Transverse colon (tissue), 4 donors: ENCODE measurements around the gene GRIPAP1. TPM values are rescaled to one million over a fixed set of nuclear protein-coding genes. Genes with fewer than 3 reads are reported as not detected.

Experiments
- DNase-seq: peaks from one replicate; pipeline ENCODE4 v3.0.0-alpha.2; 2019
- H3K27ac ChIP-seq, 4 donors: fragments of 200-600 bp; sonication (generic); 2 replicates each; pipeline ENCODE4 v1.5.1; 2016 to 2018; ENCODE audit warnings: inconsistent platforms in 4 of 4
- H3K27me3 ChIP-seq: fragments of 200-600 bp; sonication (generic); 2 replicates; pipeline ENCODE4 v1.5.1; 2017; ENCODE audit warnings: inconsistent platforms
- H3K36me3 ChIP-seq, 4 donors: fragments of 200-600 bp; sonication (generic); 2 replicates each; pipeline ENCODE4 v1.5.1; 2017 to 2019; ENCODE audit warnings: inconsistent platforms in 4 of 4
- H3K4me1 ChIP-seq, 4 donors: fragments of 200-600 bp; sonication (generic); 2 replicates each; pipeline ENCODE4 v1.5.1; 2017 to 2020; ENCODE audit warnings: inconsistent platforms in 4 of 4
- H3K4me3 ChIP-seq, 4 donors: fragments of 200-600 bp; sonication (generic); 1 replicate in 1 of 4; 2 replicates in 3 of 4; pipeline versions ENCODE4 v1.5.1 to v1.6.1; 2017 to 2019; ENCODE audit warnings: inconsistent platforms in 4 of 4
- H3K9me3 ChIP-seq, 2 donors: fragments of 200-600 bp; sonication (generic); 2 replicates each; pipeline ENCODE4 v1.5.1; 2017 to 2019; ENCODE audit warnings: inconsistent platforms in 2 of 2
- EP300 ChIP-seq: sonication (generic); formaldehyde crosslinking; IDR thresholded peaks from one replicate; pipeline ENCODE4 v1.6.1; 2017; ENCODE audit warnings: antibody characterized with exemption, low read depth
- POLR2A ChIP-seq: fragments of 450-650 bp; IDR thresholded peaks from one replicate; pipeline ENCODE4 v1.6.1; 2016; ENCODE audit warnings: antibody characterized with exemption, mild to moderate bottlenecking, moderate library complexity
- POLR2AphosphoS5 ChIP-seq, 3 donors: sonication (generic); formaldehyde crosslinking; IDR thresholded peaks; one replicate each; pipeline ENCODE4 v1.6.1; 2016; ENCODE audit warnings: antibody characterized with exemption in 3 of 3
- WGBS, 2 donors: methylation state at CpG; one replicate each; pipeline ENCODE4 v1.1.5; 2018; ENCODE audit warnings: low coverage in 1 of 2; 5-methylcytosine and 5-hydroxymethylcytosine counted together
- in situ Hi-C, 4 donors: fragments of 200-750 bp; cut with MboI; loops; one replicate each; pipeline versions ENCODE4 v1.15.0 to v1.15.1; 2017; ENCODE audit warnings: low sequenced_read_pairs in 3 of 4, low pct_ligation_motif_present in 1 of 4, low pct_unique_long_range_greater_than_20kb in 1 of 4
- intact Hi-C: fragments of 100-400 bp; cut with DNase I; formaldehyde crosslinking; loops from one replicate; pipeline ENCODE4 v1.15.1; 2023; ENCODE audit warnings: low total_unique reads
- total RNA-seq, 4 donors: library from RNA; depleted of rRNA; stranded (reverse); fragments of >200 nt; gene quantifications; one replicate each; pipeline ENCODE4 v1.1.0, GENCODE V29; 2016
- TF ChIP-seq, protein P1 (sequence below), 5 experiments: fragments of 200-600 bp in 3 of 5; fragments of 450-650 bp in 2 of 5; sonication (generic) in 3 of 5; IDR thresholded peaks; 1 replicate in 2 of 5; 2 replicates in 3 of 5; pipeline ENCODE4 v1.5.1; 2016 to 2017; ENCODE audit warnings: antibody characterized with exemption in 5 of 5, inconsistent platforms in 3 of 5, mild to moderate bottlenecking in 2 of 5, moderate library complexity in 1 of 5

The GRIPAP1 gene
- total RNA-seq, 4 donors from 2014 or later = 34.8 to 102 (median 52.9) TPM

DNA sequence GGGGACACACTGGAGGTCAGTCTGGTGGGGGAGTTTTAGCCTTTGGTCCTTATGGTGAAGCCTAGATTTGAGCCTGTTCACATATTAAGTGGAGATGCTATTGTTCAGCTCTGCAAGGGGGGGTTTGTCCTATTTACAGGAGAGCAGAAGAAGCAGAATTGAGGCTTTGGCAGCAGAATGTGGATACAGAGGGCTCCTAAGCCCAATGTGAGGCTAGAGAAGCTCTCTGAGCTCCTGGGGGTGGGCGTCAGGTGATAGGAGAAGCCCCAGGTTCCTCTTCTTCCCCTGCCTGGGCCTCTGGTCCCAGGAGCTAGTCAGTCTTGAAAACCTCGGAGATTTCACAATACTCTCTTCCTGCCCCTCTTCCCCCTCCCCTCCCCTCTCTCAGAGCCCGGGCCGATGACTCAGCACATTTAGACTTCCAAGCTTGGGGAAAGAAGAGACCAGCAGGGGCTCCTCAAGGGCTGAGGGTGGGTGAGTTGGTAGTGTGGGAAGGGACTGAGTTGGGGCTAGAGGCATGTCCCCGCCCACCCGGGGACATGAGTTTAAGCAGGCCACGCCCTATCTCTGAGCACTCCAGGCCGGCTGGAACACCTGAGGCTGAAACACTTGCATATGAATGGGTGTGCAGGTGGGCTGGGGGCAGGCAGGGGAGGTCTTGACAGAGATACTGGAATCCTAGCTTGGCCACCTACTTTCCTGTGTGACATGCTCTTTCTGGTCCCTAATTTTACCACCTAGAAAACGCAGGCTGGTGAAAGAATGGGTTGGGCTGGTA lies 37.7 kb upstream of the GRIPAP1 start:
- H3K4me1 ChIP-seq = peaks cover 0 to 29% (median 6%) of the 10 kb centered on the region in 4 donors
- H3K27me3 ChIP-seq = no peaks in the 10 kb centered on the region
- WGBS, 2 donors = 31% methylated on average over 9 of the region's 9 CpGs; no CpG with 5 or more reads in 1 of the 2 donors
- peak; percentile 66 for DNase-seq
- H3K27ac ChIP-seq = peak overlapping the region; percentile 92 to 97 (median 96)
- peak in 1 of 3 donors; percentile 23 for TF ChIP-seq POLR2AphosphoS5 (IDR thresholded peaks at IDR 0.05)
- TF ChIP-seq, protein P1, sequence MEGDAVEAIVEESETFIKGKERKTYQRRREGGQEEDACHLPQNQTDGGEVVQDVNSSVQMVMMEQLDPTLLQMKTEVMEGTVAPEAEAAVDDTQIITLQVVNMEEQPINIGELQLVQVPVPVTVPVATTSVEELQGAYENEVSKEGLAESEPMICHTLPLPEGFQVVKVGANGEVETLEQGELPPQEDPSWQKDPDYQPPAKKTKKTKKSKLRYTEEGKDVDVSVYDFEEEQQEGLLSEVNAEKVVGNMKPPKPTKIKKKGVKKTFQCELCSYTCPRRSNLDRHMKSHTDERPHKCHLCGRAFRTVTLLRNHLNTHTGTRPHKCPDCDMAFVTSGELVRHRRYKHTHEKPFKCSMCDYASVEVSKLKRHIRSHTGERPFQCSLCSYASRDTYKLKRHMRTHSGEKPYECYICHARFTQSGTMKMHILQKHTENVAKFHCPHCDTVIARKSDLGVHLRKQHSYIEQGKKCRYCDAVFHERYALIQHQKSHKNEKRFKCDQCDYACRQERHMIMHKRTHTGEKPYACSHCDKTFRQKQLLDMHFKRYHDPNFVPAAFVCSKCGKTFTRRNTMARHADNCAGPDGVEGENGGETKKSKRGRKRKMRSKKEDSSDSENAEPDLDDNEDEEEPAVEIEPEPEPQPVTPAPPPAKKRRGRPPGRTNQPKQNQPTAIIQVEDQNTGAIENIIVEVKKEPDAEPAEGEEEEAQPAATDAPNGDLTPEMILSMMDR (IDR thresholded peaks at IDR 0.05) = no peak
- H3K36me3 ChIP-seq = peaks cover 0 to 10% (median 0%) of the 10 kb centered on the region in 4 donors
- H3K4me3 ChIP-seq = peak overlapping the region in 1 of 4 donors; percentile 3
- in situ Hi-C loops (no loop called here), intact Hi-C loops (no loop called here)
- no peaks in the 10 kb centered on the region for H3K9me3 ChIP-seq

DNA sequence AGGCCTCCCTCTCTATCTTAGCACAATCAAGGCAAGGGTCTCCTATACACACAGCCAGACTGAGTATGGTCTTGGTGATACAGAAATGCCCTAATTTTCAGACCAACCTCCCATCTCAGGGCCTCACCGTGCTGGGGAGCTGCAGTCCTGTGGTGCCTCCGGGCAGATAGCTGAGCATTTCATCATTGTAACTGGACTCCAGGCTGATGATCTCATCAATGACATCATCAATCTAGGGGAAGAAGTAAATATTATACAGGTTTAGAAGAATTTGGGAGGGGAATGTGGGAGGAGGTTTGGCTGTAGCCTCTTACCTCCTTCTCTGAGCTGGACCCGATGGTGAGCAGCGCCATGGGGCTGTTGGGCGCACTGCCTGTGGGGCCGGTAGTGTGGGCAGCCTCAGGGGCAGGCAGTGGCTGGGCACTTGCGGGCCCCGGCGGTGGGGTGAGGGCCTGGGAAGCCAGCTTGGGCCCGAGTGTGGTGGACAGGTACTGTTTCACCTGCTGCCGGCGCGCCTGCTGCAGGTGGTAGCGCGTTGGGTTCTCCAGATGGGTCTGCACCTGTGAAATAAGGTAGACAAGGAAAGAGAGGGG lies 35.9 kb upstream of the GRIPAP1 start:
- peaks cover 4 to 29% (median 6%) of the 10 kb centered on the region in 4 donors for H3K4me1 ChIP-seq
- intact Hi-C loops (no loop called here), in situ Hi-C loops (no loop called here)
- no peak for TF ChIP-seq POLR2AphosphoS5 (IDR thresholded peaks at IDR 0.05)
- TF ChIP-seq, protein P1 (IDR thresholded peaks at IDR 0.05) = no peak
- no peak for TF ChIP-seq POLR2A
- TF ChIP-seq EP300 = no peak
- peaks cover 0 to 10% (median 0%) of the 10 kb centered on the region in 4 donors for H3K36me3 ChIP-seq
- no peak for DNase-seq
- H3K9me3 ChIP-seq = no peaks in the 10 kb centered on the region
- H3K4me3 ChIP-seq = no peak overlapping the region
- peak overlapping the region in 1 of 4 donors; percentile 92 for H3K27ac ChIP-seq
- WGBS, 2 donors = 94% methylated on average over 15 of the region's 15 CpGs; no CpG with 5 or more reads in 1 of the 2 donors
- no peaks in the 10 kb centered on the region for H3K27me3 ChIP-seq

DNA sequence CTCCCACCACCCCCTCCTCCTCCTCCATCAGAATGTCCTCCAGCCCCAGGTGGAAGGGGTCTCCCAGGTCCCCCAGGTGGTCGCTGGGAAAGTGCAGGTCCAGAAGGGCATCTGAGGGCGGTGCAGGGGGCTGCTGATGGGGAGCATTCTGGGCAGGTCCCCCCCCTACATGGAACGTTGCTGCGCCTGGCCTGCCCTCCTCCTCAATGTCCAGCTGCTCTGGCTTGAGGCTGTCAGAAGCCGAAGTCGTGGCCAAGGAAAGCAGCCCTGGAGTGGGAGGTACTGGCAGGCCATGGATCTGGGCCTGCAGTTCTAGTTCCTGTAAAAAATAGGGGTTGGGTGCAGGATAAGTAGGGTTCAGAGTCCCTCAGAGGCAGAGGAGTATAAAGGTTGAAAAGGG lies 28.2 kb upstream of the GRIPAP1 start:
- intact Hi-C loops = no loop called here
- Histone ChIP-seq H3K27me3 (no peaks in the 10 kb centered on the region), H3K4me1 (peaks cover 0 to 8% (median 4%) of the 10 kb centered on the region in 4 donors), H3K36me3 (no peaks in the 10 kb centered on the region), H3K4me3 (no peak overlapping the region), H3K9me3 (no peaks in the 10 kb centered on the region), H3K27ac (peak overlapping the region in 1 of 4 donors; percentile 0)
- DNase-seq = no peak
- no peak for TF ChIP-seq POLR2AphosphoS5 (IDR thresholded peaks at IDR 0.05)
- TF ChIP-seq, protein P1 (IDR thresholded peaks at IDR 0.05) = no peak
- no peak for TF ChIP-seq EP300
- no peak for TF ChIP-seq POLR2A
- in situ Hi-C loops = no loop called here
- WGBS, 2 donors = 86% methylated on average over 6 of the region's 6 CpGs; no CpG with 5 or more reads in 1 of the 2 donors

DNA sequence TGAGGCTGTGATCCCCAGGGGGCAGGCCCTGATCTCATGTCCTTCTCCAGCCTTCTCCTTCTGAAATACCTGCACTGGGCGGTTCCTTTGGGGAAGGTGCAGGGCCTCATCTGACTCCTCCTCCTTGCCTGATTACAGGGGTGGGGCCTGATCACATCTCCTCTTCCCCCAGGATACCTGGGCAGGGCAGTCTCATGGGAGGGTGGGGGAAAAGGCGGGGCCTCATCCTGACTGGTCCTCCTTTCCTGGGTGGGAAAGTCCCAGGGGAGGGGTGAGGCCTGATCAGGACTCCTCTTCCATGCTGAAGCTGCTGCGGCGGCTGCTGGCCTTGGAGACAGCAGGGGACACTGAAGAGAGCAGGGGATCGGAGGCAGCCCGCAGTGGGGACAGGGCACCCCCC lies 27.8 kb upstream of the GRIPAP1 start:
- TF ChIP-seq, protein P1 (IDR thresholded peaks at IDR 0.05) = no peak
- TF ChIP-seq EP300 (no peak), POLR2A (no peak), POLR2AphosphoS5 (IDR thresholded peaks at IDR 0.05) (no peak)
- Histone ChIP-seq H3K9me3 (no peaks in the 10 kb centered on the region), H3K27ac (peak overlapping the region in 1 of 4 donors; percentile 0), H3K27me3 (no peaks in the 10 kb centered on the region), H3K4me3 (no peak overlapping the region), H3K4me1 (peaks cover 0 to 8% (median 4%) of the 10 kb centered on the region in 4 donors), H3K36me3 (no peaks in the 10 kb centered on the region)
- DNase-seq = peak; percentile 69
- intact Hi-C loops = no loop called here
- in situ Hi-C loops = no loop called here
- 82% methylated on average over 5 of the region's 6 CpGs; no CpG with 5 or more reads in 1 of the 2 donors for WGBS, 2 donors
